HepG2 (cell line): Measurements from ENCODE around the gene BET1L. TPM values are rescaled to one million over a fixed set of nuclear protein-coding genes. Genes with fewer than 3 reads are reported as not detected.
A peak's percentile ranks its signal among the peaks of the same experiment; 100 is the strongest.

Experiments used
- CSRNP1 ChIP-seq: sonication (generic); formaldehyde crosslinking; IDR thresholded peaks from 2 replicates; pipeline ENCODE4 v1.8.1; 2023; ENCODE audit warnings: mild to moderate bottlenecking, missing genetic modification reagents
- CTCF ChIP-seq: sonication (generic); formaldehyde crosslinking; IDR thresholded peaks from 2 replicates; pipeline ENCODE4 v1.5.0; 2020; ENCODE audit warnings: mild to moderate bottlenecking, missing genetic modification reagents, moderate library complexity
- DNMT3B ChIP-seq: conservative IDR thresholded peaks from 2 replicates; pipeline ENCODE4 v1.6.1; 2016; ENCODE audit warnings: missing biosample characterization, control low read depth
- GABPB1 ChIP-seq: IDR thresholded peaks from 2 replicates; pipeline ENCODE4 v1.6.1; 2016; ENCODE audit warnings: mild to moderate bottlenecking, missing genetic modification reagents, moderate library complexity, missing compliant biosample characterization
- KLF13 ChIP-seq: sonication (generic); formaldehyde crosslinking; IDR thresholded peaks from 2 replicates; pipeline ENCODE4 v1.4.0; 2020; ENCODE audit warnings: mild to moderate bottlenecking, missing genetic modification reagents
- MATR3 ChIP-seq: sonication (generic); formaldehyde crosslinking; IDR thresholded peaks from 2 replicates; pipeline ENCODE4 v1.4.0; 2020; ENCODE audit warnings: missing genetic modification reagents
- MEIS1 ChIP-seq: sonication (generic); formaldehyde crosslinking; IDR thresholded peaks from 2 replicates; pipeline ENCODE4 v1.9.0; 2021; ENCODE audit warnings: mild to moderate bottlenecking, missing genetic modification reagents, moderate library complexity, borderline replicate concordance
- MYC ChIP-seq: sonication (generic); formaldehyde crosslinking; IDR thresholded peaks from 2 replicates; pipeline ENCODE4 v1.9.0; 2021; ENCODE audit warnings: missing genetic modification reagents, borderline replicate concordance
- PRMT3 ChIP-seq: sonication (generic); formaldehyde crosslinking; IDR thresholded peaks from 2 replicates; pipeline ENCODE4 v1.8.1; 2022; ENCODE audit warnings: low read depth, mild to moderate bottlenecking, moderate library complexity, missing genetic modification reagents, borderline replicate concordance
- RNF219 ChIP-seq: sonication (generic); formaldehyde crosslinking; IDR thresholded peaks from 2 replicates; pipeline ENCODE4 v1.5.0; 2020; ENCODE audit warnings: mild to moderate bottlenecking, missing genetic modification reagents
- SNAPC5 ChIP-seq: sonication (generic); formaldehyde crosslinking; IDR thresholded peaks from 2 replicates; pipeline ENCODE4 v1.8.1; 2023; ENCODE audit warnings: mild to moderate bottlenecking, missing genetic modification reagents, borderline replicate concordance
- TOPORS ChIP-seq: sonication (generic); formaldehyde crosslinking; IDR thresholded peaks from 2 replicates; pipeline ENCODE4 v1.8.0; 2023; ENCODE audit warnings: mild to moderate bottlenecking, missing genetic modification reagents
- ZFP36L1 ChIP-seq: sonication (generic); formaldehyde crosslinking; IDR thresholded peaks from 2 replicates; pipeline ENCODE4 v1.8.0; 2022; ENCODE audit warnings: mild to moderate bottlenecking, missing genetic modification reagents, moderate library complexity
- ZFP37 ChIP-seq: sonication (generic); formaldehyde crosslinking; IDR thresholded peaks from 2 replicates; pipeline ENCODE4 v1.4.0; 2020; ENCODE audit warnings: missing genetic modification reagents, borderline replicate concordance
- ZNF543 ChIP-seq: sonication (generic); formaldehyde crosslinking; IDR thresholded peaks from 2 replicates; pipeline ENCODE4 v1.4.0; 2020; ENCODE audit warnings: mild to moderate bottlenecking, missing genetic modification reagents
- ZNF589 ChIP-seq: sonication (generic); formaldehyde crosslinking; conservative IDR thresholded peaks from 2 replicates; pipeline ENCODE4 v1.8.0; 2022; ENCODE audit warnings: mild to moderate bottlenecking, moderate library complexity, missing genetic modification reagents
- ZSCAN9 ChIP-seq: IDR thresholded peaks from 2 replicates; pipeline ENCODE4 v1.6.1; 2016; ENCODE audit warnings: borderline replicate concordance
- polyA plus RNA-seq, 8 experiments: library from polyadenylated mRNA; depleted of rRNA in 3 of 8; stranded (reverse) in 7 of 8; unstranded in 1 of 8; fragments of >200 nt; fragmentation: Illumina TruSeq in 4 of 8; extraction: Trizol in 4 of 8; gene quantifications; 2 replicates each; pipeline versions ENCODE4 v1.2.1 to v1.2.3, GENCODE V29; 2011 to 2016; ENCODE audit warnings: low read depth in 4 of 8, missing spikeins in 1 of 8, mixed read lengths in 1 of 8; ENCODE audit not compliant: insufficient read depth in 1 of 8
- total RNA-seq, 5 experiments: library from RNA; depleted of rRNA; stranded (reverse); fragments of >200 nt; fragmentation: Illumina TruSeq; extraction: Trizol; gene quantifications; 2 replicates each; pipeline ENCODE4 v1.2.3, GENCODE V29; 2016; ENCODE audit warnings: low read depth in 1 of 5

BET1L gene
- total and polyA plus RNA-seq, 2 of the 13 experiments (the other 11 are each of a cell fraction or from before 2014, with no cell fraction given) = 26.2 to 59.6 TPM

- TF ChIP-seq RNF219 (no peak; the same call in 1 of the 2 replicates), ZNF589 (CRISPR knock-in tag) (0 out of 2 replicates have a peak, but pooled peaks have one; percentile 5), PRMT3 (CRISPR knock-in tag) (no peak), KLF13 (CRISPR knock-in tag) (no peak), ZFP37 (CRISPR knock-in tag) (no peak), DNMT3B (CRISPR knock-in tag) (no peak), MYC (peak; percentile 82; the same call in 1 of the 2 replicates), TOPORS (peak; percentile 33; the same call in 1 of the 2 replicates), MEIS1 (CRISPR knock-in tag) (peak; percentile 78; the same call in 1 of the 2 replicates), ZFP36L1 (CRISPR knock-in tag) (peak; percentile 88; the same call in 1 of the 2 replicates), MATR3 (no peak), ZNF543 (peak; percentile 34; the same call in 1 of the 2 replicates), CTCF (CRISPR knock-in tag) (peak; percentile 6; the same call in 1 of the 2 replicates), ZSCAN9 (CRISPR knock-in tag) (peak; percentile 75), SNAPC5 (CRISPR knock-in tag) (peak; percentile 46; the same call in 1 of the 2 replicates), GABPB1 (CRISPR knock-in tag) (peak; percentile 98), CSRNP1 (0 out of 2 replicates have a peak, but pooled peaks have one; percentile 52)
These were observed at the start of gene BET1L, which contains the start of gene RIC8A (continued) for GRCh38 chr11:207208-207862.
